ENCODE data around the gene ARAP3. TPM values are rescaled to one million over a fixed set of nuclear protein-coding genes. Genes with fewer than 3 reads are reported as not detected.

ARAP3 gene
- total RNA-seq, 2 experiments from 2014 or later, result 8.5 to 8.8 TPM

DNA sequence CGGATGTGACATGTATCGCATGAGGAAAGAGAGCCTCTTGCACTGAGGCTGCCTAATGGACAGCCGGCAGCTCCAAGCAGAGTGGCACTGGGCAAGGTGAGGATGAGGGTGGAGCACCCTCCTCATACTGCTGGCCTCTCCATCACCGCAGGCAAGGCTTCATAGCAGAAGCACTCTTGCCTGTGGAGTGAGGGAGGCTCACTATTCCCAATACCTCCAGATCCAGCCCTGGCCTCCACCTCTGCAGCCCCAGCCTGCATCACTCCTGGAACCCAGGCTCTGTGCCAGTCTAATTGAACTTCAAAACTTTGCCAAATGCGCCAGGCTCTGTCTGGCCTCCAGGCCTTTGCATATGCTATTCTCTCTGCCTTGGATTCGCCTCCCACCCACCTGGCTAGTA is 29.7 kb upstream of the ARAP3 start:
- Mint-ChIP-seq H3K4me3 (no peak overlapping the region), H3K27ac (no peak overlapping the region), H3K36me3 (ENCODE audit: low read depth) (no peaks in the 10 kb centered on the region), H3K9me3 (ENCODE audit: insufficient read depth) (no peaks in the 10 kb centered on the region), H3K4me1 (ENCODE audit: low read depth) (no peaks in the 10 kb centered on the region), H3K27me3 (ENCODE audit: low read depth) (peaks cover 10% of the 10 kb centered on the region)
- ChIA-PET CTCF (interaction anchor here (1.5 kb wide), 1 partner anchor 20 kb away, joined by 3 read pairs; no protein-coding TSS in a partner anchor), POLR2A (interaction anchor here (0.6 to 1.0 kb wide), 2 partner anchors 8 to 1311 kb away, joined by 3 to 4 read pairs; no protein-coding TSS in a partner anchor)
- no peak for DNase-seq
- ATAC-seq, result no peak

DNA sequence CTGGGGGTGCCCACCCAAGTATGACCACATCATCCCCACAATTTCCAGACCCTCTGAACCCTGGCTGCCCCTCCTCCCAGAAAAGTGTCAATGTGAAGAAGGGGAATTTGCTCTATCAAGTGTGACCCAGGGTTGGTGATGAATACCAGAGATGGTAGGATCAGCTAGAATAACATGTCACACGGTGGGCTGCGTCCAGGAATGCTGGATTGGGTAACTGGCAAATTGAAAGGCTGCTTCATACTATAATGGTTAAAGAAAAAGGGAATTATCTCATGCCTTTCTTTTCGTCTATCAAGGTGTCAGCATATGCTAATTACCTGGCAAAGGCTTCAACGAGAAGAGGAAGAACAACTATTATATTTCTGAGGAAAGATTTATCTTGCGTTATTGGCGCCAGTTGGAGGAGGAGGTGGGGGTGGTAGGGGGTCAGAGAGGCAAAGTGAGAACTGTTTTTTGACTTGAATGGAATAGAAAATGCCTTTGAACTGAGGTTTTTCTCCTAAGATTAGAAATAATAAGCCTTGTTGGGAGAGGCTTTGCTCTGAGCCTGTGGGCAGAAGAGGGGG is 27.8 kb upstream of the ARAP3 start:
- CTCF ChIA-PET, result interaction anchor here (0.7 to 2.3 kb wide), 5 partner anchors 8 to 254 kb away, joined by 3 to 6 read pairs (median 5); no protein-coding TSS in a partner anchor
- POLR2A ChIA-PET, result no interaction called here
- ATAC-seq (no peak), DNase-seq (no peak)
- peaks cover 8% of the 10 kb centered on the region for H3K27me3 Mint-ChIP-seq (ENCODE audit: low read depth)
- H3K27ac Mint-ChIP-seq, result no peak overlapping the region
- no peak overlapping the region for H3K4me3 Mint-ChIP-seq
- H3K4me1 Mint-ChIP-seq (ENCODE audit: low read depth), result no peaks in the 10 kb centered on the region
- H3K9me3 Mint-ChIP-seq (ENCODE audit: insufficient read depth), result no peaks in the 10 kb centered on the region
- no peaks in the 10 kb centered on the region for H3K36me3 Mint-ChIP-seq (ENCODE audit: low read depth)

GRCh38 chr5:141708016-141708415 is 26.0 kb upstream of the ARAP3 start:
- Mint-ChIP-seq H3K9me3 (ENCODE audit: insufficient read depth) (no peaks in the 10 kb centered on the region), H3K4me1 (ENCODE audit: low read depth) (peaks cover 3% of the 10 kb centered on the region), H3K27me3 (ENCODE audit: low read depth) (peaks cover 8% of the 10 kb centered on the region), H3K27ac (no peak overlapping the region), H3K4me3 (no peak overlapping the region), H3K36me3 (ENCODE audit: low read depth) (no peaks in the 10 kb centered on the region)
- POLR2A ChIA-PET, result no interaction called here
- ATAC-seq, result no peak
- DNase-seq, result no peak
- CTCF ChIA-PET, result interaction anchor here (2.3 kb wide), 1 partner anchor 43 kb away, joined by 6 read pairs; no protein-coding TSS in a partner anchor

- Mint-ChIP-seq H3K36me3 (ENCODE audit: low read depth) (no peaks in the 10 kb centered on the region), H3K4me3 (no peak overlapping the region), H3K4me1 (ENCODE audit: low read depth) (peaks cover 5% of the 10 kb centered on the region), H3K27me3 (ENCODE audit: low read depth) (peaks cover 8% of the 10 kb centered on the region), H3K9me3 (ENCODE audit: insufficient read depth) (no peaks in the 10 kb centered on the region), H3K27ac (no peak overlapping the region)
- no peak for ATAC-seq
- CTCF ChIA-PET, result interaction anchor here (1.4 kb wide), 1 partner anchor 16 kb away, joined by 6 read pairs; no protein-coding TSS in a partner anchor
- POLR2A ChIA-PET, result no interaction called here
- DNase-seq, result no peak
Observed at GRCh38 chr5:141707510-141707909, 25.5 kb upstream of the ARAP3 start.

GRCh38 chr5:141706121-141706520 is 24.1 kb upstream of the ARAP3 start:
- Mint-ChIP-seq H3K9me3 (ENCODE audit: insufficient read depth) (no peaks in the 10 kb centered on the region), H3K36me3 (ENCODE audit: low read depth) (no peaks in the 10 kb centered on the region), H3K4me3 (no peak overlapping the region), H3K27me3 (ENCODE audit: low read depth) (peaks cover 19% of the 10 kb centered on the region), H3K4me1 (ENCODE audit: low read depth) (peaks cover 17% of the 10 kb centered on the region), H3K27ac (no peak overlapping the region)
- ATAC-seq, result no peak
- no peak for DNase-seq
- POLR2A ChIA-PET, result no interaction called here
- CTCF ChIA-PET, result interaction anchor here (0.7 to 1.4 kb wide), 2 partner anchors 14 to 173 kb away, joined by 6 read pairs; partner anchors contain the start of gene PCDH1

DNA sequence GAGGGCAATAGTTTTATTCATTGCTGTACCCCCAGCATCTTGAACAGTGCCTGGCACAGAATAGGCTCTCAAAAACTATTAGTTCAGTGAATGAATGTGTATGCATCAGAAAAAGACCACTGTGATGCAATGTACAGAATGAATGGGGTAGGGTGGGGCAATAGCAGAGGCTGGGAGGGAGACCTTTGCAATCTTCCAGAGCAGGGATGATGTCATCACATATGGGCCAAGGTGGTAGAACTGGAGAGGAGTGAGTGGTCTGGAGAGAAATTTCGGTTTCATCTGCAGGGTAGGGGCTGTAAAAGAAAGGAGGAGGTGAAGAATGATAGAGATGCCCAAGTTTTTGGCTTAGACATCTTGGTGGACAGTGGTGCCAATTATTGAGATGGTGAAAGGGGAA is 23.4 kb upstream of the ARAP3 start:
- Mint-ChIP-seq H3K27ac (no peak overlapping the region), H3K4me3 (no peak overlapping the region), H3K9me3 (ENCODE audit: insufficient read depth) (no peaks in the 10 kb centered on the region), H3K36me3 (ENCODE audit: low read depth) (no peaks in the 10 kb centered on the region), H3K4me1 (ENCODE audit: low read depth) (peaks cover 17% of the 10 kb centered on the region), H3K27me3 (ENCODE audit: low read depth) (peaks cover 25% of the 10 kb centered on the region)
- ATAC-seq (no peak), DNase-seq (no peak)
- ChIA-PET CTCF (interaction anchor here (0.7 kb wide), 1 partner anchor 173 kb away, joined by 6 read pairs; the partner anchor contains the start of gene PCDH1), POLR2A (no interaction called here)

DNA sequence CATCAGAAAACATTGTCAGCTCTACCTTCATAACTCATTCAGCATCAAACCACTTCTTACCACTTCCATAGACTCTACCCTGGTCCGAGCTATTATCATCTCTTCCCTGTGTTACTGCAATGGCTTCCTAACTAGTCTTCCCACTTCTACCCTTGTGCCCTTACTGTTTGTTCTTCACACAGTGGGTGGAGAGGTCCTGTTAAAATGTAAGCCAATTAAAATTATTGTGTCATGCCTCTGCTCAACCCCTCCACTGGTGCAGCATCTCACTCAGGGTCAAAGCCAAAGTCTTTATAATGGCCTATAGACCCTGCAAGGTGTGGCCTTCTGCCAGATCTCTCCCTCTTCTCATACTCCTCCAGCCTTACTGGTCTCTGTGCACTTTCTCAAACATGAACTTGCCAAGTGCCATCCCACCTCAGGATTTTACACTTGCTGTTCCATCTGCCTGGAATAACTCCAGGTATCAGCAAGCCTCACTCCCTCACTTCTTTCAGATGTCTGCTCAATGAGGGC is 22.8 kb upstream of the ARAP3 start:
- peaks cover 32% of the 10 kb centered on the region for H3K27me3 Mint-ChIP-seq (ENCODE audit: low read depth)

GRCh38 chr5:141703133-141703561 is 21.1 kb upstream of the ARAP3 start:
- DNase-seq (no peak), ATAC-seq (no peak)
- no peaks in the 10 kb centered on the region for H3K9me3 Mint-ChIP-seq (ENCODE audit: insufficient read depth)
- POLR2A ChIA-PET, result interaction anchor here (0.6 to 1.2 kb wide), 3 partner anchors 9 to 206 kb away, joined by 3 to 4 read pairs (median 3); no protein-coding TSS in a partner anchor
- H3K27ac Mint-ChIP-seq, result no peak overlapping the region
- CTCF ChIA-PET, result interaction anchor here (0.6 to 5.7 kb wide), 16 partner anchors 11 to 1318 kb away, joined by 3 to 96 read pairs (median 6); partner anchors contain the start of genes PCDH1 and RNF14
- peak overlapping the region; percentile 71 for H3K4me3 Mint-ChIP-seq
- no peaks in the 10 kb centered on the region for H3K36me3 Mint-ChIP-seq (ENCODE audit: low read depth)
- H3K27me3 Mint-ChIP-seq (ENCODE audit: low read depth), result peaks cover 42% of the 10 kb centered on the region
- peaks cover 17% of the 10 kb centered on the region for H3K4me1 Mint-ChIP-seq (ENCODE audit: low read depth)

More for the DNA sequence above, 22.8 kb upstream of the ARAP3 start:
- Mint-ChIP-seq H3K9me3 (ENCODE audit: insufficient read depth) (no peaks in the 10 kb centered on the region), H3K27ac (no peak overlapping the region), H3K4me3 (no peak overlapping the region), H3K4me1 (ENCODE audit: low read depth) (peaks cover 17% of the 10 kb centered on the region), H3K36me3 (ENCODE audit: low read depth) (no peaks in the 10 kb centered on the region)
- ChIA-PET POLR2A (no interaction called here), CTCF (interaction anchor here (0.7 to 5.7 kb wide), 3 partner anchors 13 to 176 kb away, joined by 3 to 96 read pairs (median 68); partner anchors contain the start of gene PCDH1)
- DNase-seq, result no peak
- ATAC-seq, result no peak

- H3K36me3 Mint-ChIP-seq (ENCODE audit: low read depth), result no peaks in the 10 kb centered on the region
- H3K4me1 Mint-ChIP-seq (ENCODE audit: low read depth), result peaks cover 17% of the 10 kb centered on the region
- no peak for DNase-seq
- H3K4me3 Mint-ChIP-seq, result peak overlapping the region; percentile 71
- ChIA-PET POLR2A (interaction anchor here (0.6 to 2.3 kb wide), 6 partner anchors 18 to 722 kb away, joined by 3 to 6 read pairs (median 3); partner anchors contain the start of gene RNF14), CTCF (interaction anchor here (0.8 to 5.7 kb wide), 21 partner anchors 9 to 997 kb away, joined by 3 to 96 read pairs (median 4); partner anchors contain the start of genes PCDH1 and RNF14)
- ATAC-seq, result peak; percentile 25
- H3K27me3 Mint-ChIP-seq (ENCODE audit: low read depth), result peaks cover 46% of the 10 kb centered on the region
- H3K27ac Mint-ChIP-seq, result no peak overlapping the region
- H3K9me3 Mint-ChIP-seq (ENCODE audit: insufficient read depth), result no peaks in the 10 kb centered on the region
Observed at GRCh38 chr5:141701360-141702119, 19.5 kb upstream of the ARAP3 start.

- no peaks in the 10 kb centered on the region for H3K9me3 Mint-ChIP-seq (ENCODE audit: insufficient read depth)
- ChIA-PET CTCF (interaction anchor here (1.4 to 11.0 kb wide), 4 partner anchors 33 to 278 kb away, joined by 3 to 224 read pairs (median 80); partner anchors contain the start of genes PCDH1 and PCDH12), POLR2A (no interaction called here)
- no peak for ATAC-seq
- no peaks in the 10 kb centered on the region for H3K36me3 Mint-ChIP-seq (ENCODE audit: low read depth)
- peaks cover 47% of the 10 kb centered on the region for H3K27me3 Mint-ChIP-seq (ENCODE audit: low read depth)
- H3K4me3 Mint-ChIP-seq, result no peak overlapping the region
- no peak for DNase-seq
- H3K4me1 Mint-ChIP-seq (ENCODE audit: low read depth), result peaks cover 22% of the 10 kb centered on the region
- no peak overlapping the region for H3K27ac Mint-ChIP-seq
Observed at GRCh38 chr5:141697586-141697985, 15.6 kb upstream of the ARAP3 start.

DNA sequence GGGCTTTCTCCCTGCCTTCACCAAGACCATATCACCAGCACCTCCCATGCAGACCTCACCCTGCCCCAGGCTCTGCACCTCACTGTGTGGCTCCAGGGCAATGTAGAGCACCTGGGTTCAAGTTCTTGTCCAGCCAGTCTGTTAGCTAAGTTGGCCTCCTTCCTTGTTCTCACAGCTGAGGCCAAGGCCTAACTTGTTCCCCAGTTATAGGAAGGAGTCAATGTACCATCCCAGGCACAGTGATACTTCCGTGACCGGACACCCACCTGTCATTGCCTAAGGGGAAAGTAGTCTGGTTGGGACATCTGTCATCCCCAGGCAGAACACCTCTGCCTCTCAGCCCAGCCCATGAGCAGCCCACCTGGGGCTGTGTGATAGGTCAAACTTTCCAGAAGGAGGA is 14.4 kb upstream of the ARAP3 start:
- DNase-seq, result no peak
- CTCF ChIA-PET, result interaction anchor here (0.9 to 11.0 kb wide), 6 partner anchors 32 to 279 kb away, joined by 3 to 224 read pairs (median 8); partner anchors contain the start of genes PCDH1 and PCDH12
- Mint-ChIP-seq H3K4me3 (no peak overlapping the region), H3K36me3 (ENCODE audit: low read depth) (no peaks in the 10 kb centered on the region), H3K9me3 (ENCODE audit: insufficient read depth) (no peaks in the 10 kb centered on the region), H3K27ac (no peak overlapping the region), H3K4me1 (ENCODE audit: low read depth) (peaks cover 21% of the 10 kb centered on the region), H3K27me3 (ENCODE audit: low read depth) (peaks cover 42% of the 10 kb centered on the region)
- POLR2A ChIA-PET, result no interaction called here
- ATAC-seq, result no peak

Data from activated CD8-positive, alpha-beta T cell treated with anti-CD3 and anti-CD28 coated beads, Interleukin-2, amount 10 ng/mL, durations not matched to agents 7 days and 5 days (primary cell).